Superior temporal gyrus (tissue), 1 donor: ENCODE results near the gene FAM53A.
"Not testable (repeated sequence)": the region's sequence is repeated elsewhere in the genome, so short reads cannot be mapped to it uniquely, and the experiment has no call there.

ENCODE experiments used
- DNase-seq: peaks from one replicate; pipeline ENCODE4 v3.0.0-alpha.2; 2016; ENCODE audit errors: extremely low spot score

The FAM53A gene

DNA sequence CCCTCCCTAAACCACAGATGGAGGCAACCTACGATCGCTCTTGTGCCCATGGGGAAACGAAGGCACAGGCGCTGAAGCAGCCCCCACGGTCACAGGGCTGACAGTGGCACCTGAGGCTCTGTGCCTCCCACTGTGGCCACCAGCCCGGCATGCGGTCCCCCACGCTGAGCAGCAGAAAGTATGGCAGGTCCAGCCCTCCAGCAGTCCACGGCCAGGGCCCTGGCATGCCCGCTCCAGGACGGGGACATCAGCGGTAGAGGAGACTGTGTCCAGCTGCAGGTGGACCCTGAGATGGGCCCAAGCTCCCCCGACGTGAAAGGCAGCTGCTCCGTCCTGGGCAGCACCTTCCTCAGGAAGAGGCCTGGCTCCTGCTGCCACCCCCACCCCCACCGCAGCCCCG, 61.2 kb downstream of the FAM53A start:
- no peak for DNase-seq

DNA sequence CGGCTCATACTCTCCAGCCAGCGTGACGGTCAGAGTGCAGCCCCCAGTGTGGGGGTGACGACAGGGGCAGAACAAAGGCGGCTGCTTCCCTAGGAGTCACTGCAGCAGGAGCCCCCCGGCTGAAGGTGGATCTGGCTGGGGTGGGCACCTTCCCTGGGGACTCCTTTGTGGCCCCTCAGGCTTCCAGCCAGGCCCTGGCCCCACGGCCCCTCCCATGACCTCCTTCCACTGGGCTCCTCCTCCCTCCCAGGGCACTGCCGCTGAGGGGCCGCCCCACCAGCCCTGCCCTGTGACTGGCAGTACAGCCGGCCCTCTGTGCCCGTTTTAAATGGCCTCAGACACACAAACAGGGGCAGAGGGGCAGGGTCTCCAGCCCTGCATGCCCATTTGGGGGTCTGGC, 61.9 kb downstream of the FAM53A start:
- no peak for DNase-seq

DNA sequence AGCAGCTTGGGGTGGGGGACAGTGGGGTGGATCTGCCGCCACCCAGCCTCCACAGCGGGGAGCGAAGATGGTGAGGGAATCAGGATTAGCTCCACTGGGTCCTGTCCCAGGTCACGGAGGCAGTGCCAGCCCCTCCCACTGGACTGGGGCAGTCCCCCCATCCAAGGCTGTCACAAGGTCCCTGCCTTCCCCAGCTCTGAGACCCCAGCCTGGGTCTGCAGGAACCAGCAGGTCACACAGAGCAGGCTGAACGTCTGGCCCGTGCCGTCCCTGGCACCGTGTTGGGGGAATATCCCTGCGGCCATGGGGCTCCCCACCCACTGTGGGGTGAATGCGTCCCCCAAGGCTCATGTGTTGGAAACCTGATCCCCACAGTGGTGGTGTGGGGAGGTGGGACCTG, 62.6 kb downstream of the FAM53A start:
- no peak for DNase-seq

DNA sequence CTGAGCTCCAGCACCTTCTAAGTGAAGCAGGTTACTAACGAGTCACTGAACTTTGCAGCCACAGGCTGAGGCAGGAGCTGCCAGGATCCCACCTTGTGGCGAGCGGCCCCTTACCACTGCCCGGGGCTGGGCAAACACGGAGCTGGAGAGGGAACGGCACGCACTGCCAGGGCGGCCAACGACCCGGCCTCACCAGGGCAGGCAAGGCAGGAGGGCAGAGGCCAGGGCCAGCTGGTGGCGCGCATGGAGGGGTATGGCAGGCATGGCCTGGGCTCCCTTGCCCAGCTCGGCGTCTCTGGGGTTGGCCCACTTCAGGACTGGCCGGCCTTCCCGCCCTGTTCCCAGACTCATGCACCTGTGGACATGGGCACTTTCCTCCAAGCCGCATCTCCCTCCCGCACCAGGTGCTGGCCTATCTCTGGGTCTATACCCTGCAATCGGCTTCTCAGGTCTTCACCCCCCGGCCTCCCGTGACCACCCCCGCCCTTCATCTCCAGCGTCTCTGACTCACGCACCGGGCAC, 64.9 kb downstream of the FAM53A start:
- no peak for DNase-seq

DNA sequence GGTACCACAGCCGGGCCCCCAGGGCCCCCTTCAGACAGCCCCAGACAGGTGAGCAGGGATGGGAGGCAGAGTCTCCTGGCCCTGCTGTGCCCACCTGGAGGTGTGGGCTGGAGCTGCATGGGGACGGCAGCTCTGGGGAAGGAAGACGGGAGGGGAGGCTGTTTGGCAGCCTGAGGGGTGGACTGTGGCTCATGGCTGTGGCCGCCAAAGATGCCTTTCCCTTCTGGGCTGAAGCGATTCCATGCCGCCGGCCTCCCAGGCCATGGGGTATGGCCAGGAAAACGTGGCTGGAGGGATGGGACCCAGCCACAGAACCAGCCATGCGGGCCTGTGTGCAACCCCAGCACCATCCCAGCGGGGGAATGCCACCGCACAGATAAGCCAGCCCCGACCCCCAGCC, 65.7 kb downstream of the FAM53A start:
- no peak for DNase-seq

DNA sequence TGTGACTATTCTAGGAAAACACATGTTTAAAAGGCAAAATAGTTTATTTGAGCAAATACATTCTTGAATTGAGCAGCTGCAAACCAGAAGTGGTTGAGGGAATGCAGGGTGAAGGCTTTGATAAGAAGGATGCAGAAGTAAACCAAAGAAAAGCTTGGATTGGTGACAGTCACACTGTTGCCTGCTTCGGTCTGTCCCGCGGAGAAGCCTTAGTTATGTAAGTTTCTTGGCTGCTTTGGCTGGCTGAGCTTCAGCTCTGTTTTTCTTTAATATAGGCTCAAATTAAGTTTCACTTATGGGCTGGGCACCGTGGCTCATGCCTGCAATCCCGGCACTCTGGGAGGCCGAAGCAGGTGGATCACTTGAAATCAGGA, 67.6 kb downstream of the FAM53A start:
- peak; percentile 28 for DNase-seq

DNA sequence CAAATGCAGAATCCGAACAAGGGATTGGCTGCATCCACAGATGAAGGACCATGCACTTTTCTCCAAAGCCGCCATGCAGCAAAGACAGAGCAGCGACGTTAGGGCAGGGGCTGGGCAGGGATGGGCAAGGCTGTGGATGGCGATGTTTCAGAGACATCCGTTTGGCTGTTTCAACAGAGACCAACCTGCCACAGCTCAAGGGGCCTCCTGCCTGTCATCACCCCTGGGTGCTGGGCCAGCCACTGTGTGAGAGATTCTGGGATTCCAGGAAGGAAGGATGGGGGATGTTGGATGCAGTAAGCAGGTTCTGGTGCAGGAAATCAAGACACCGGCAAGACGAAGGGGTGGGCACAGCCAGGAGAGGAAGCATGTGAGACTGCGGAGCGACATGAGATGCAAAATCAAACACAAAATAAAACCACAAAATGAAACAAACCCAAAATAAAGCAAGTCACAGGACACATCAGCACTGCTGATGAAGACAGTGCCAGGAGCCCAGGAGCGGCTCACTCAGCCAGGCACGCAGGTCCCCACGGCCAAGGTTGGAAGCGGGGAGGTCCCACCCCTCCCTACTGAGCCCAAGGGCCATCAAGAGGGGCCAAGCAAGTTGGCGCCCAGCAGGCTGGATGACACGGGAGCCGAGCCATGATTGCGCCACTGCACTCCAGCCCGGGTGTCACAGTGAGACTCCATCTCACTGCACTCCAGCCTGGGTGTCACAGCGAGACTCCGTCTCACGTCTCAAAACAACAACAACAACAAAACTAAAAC, 68.1 kb downstream of the FAM53A start:
- no peak for DNase-seq

DNA sequence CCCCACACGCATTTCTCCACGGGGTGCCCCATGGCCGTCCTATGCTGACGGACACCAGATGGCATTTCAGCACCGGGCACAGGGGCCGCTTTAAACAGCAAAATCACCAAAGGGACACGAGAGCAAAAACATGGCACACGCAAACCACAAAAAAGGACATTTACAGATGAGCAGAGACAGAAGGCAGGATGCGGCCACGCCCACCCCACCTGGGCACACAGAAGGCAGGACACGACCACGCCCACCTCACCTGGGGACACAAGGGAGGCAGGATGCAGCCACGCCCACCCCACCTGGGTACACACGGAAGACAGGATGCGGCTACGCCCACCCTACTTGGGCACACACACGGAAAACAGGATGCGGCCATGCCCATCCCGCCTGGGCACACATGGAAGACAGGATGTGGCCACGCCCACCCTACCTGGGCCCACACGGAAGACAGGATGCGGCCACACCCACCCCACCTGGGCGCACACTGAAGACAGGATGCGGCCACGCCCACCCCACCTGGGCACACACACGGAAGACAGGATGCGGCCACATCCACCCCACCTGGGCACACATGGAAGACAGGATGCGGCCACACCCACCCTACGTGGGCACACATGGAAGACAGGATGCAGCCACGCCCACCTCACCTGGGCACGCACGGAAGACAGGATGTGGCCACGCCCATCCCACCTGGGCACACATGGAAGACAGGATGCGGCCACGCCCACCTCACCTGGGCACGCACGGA, 69.1 kb downstream of the FAM53A start:
- no peak for DNase-seq

DNA sequence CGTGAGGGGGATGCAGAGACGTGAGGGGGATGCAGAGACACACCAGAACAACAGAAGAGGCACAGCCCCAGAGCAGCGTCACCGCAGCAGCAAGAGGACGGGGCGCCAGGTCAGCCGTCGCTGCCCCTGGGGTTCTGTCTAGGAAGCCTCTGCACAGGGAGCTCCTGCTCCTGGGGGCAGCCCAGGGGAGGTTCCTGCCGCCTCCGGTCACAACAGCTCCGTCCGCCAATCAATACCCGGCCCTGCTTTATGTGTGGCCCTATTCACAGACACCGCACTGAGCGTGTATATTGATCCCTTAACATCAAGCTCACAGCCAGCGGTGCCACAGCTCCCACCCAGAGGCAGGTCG, 69.6 kb downstream of the FAM53A start:
- no peak for DNase-seq

DNA sequence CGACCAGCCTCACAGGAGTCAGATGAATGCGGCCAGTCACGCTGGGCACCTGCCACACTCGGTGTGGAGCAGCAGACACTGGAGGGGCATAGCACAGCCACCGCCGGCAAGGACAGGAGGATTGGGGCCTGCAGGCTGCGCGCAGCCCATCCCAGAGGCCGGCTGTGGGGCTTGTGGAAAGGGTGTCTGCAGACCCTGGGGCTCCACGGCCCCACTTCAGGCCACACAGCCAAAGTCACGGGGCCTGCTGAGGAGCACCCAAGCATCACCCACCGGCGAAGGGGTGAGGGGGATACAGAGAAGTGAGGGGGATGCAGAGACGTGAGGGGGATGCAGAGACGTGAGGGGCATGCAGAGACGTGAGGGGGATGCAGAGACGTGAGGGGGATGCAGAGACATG, 70.1 kb downstream of the FAM53A start:
- DNase-seq, result no peak

DNA sequence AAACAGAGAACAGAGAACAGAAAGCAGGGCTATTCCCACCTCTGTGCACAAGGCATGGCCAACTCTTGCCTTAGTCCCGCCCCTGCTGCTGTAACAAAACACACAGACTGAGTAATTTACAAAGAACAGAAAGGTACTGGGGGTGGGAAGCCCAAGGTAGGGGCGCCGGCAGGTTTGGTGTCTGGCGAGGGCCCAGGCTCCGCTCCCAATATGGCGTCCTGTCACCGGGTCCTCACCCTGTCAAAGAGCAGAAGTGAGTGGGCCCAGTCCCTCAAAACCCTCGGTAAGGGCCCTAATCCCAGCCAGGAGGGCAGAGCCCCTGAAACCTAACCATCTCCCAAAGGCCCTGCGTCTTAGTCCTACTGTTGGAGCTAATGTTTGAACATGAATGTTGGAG, 71.0 kb downstream of the FAM53A start:
- no peak for DNase-seq

DNA sequence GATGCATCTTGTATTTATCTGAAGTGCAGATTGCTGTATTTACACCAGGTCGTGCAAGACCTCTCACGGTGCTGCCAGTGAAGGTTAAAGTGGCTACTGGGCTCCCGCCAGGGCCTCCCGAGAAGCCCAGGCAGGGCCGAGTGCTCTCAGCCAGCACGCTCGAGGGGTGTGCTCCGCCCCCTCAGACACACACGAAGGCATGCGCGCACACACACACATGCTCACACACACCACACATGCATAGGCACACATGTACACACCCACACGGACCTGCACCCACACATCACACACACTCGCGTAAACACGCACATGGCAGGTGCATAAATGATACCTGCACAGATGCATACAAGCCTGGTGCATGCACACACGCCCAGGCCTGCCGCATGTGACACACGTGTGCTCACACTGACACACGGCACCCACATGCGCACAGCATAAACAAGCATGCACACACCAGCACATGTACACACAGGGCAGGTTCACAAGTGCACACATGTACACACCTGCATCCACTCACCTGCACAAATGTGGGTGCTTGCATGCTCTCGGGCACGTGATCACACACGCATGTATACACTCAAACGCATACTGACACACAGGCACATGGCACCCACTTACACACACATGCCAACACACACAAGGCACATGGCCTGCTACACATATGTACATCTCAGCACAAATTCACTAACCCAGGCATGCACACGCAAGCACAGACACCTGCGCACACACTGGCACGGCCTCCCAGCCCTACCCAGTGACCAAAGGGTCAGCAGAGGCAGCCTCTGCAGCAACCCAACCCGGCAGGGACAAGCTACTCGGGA, 71.6 kb downstream of the FAM53A start:
- DNase-seq, result no peak

DNA sequence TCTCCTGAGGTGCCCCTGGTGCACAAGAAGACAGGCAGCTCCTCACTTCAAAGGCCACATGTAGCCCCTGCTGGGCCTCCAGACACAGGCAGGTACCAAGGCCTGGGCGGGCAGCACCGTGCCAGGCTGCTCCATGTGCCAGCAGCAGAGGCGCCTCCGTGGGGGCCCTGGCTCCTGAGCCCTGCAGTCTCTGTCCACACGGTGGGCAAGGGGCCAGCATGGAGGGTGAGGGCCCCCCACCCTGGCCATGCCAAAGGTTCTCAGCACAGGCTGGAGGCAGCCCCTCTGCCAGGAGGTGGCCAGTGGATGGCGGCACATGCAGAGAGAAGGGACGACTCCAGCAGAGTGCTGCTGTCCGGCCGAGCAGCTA, 72.6 kb downstream of the FAM53A start:
- no peak for DNase-seq

DNA sequence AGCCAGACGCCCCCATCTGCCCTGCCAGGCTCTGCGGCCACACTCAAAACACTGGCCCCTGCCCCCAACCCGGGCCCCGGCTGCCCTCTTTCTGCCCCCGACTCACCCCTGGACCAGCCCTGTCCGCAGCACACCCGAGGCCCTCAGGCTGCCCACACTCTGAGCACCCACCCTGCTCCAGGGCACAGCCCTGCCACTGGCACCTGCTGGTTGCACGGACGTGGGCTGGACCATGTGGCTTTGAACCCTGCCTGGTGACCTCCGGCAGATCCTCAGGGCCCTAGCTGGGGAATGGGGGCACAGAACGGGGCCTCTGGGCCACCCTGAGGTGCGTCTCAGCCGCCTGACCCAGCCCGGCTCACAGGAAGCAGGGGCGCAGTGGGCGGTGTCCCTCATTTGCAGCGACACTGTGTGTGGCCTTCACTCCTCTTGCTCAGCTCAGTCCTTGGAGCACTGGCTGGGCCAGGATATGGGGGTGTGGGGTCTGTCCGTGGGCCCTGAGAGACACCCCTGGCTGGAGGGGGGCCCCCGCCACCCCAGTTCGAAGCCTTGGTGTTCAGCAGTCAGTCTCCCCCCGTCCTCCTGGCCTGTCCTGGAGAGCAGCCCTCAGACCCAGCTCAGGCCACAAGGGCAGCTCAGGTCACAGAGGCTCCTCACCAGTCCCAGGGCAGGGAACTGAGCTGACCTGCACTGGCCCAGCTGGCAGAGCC, 73.2 kb downstream of the FAM53A start:
- DNase-seq, result no peak

DNA sequence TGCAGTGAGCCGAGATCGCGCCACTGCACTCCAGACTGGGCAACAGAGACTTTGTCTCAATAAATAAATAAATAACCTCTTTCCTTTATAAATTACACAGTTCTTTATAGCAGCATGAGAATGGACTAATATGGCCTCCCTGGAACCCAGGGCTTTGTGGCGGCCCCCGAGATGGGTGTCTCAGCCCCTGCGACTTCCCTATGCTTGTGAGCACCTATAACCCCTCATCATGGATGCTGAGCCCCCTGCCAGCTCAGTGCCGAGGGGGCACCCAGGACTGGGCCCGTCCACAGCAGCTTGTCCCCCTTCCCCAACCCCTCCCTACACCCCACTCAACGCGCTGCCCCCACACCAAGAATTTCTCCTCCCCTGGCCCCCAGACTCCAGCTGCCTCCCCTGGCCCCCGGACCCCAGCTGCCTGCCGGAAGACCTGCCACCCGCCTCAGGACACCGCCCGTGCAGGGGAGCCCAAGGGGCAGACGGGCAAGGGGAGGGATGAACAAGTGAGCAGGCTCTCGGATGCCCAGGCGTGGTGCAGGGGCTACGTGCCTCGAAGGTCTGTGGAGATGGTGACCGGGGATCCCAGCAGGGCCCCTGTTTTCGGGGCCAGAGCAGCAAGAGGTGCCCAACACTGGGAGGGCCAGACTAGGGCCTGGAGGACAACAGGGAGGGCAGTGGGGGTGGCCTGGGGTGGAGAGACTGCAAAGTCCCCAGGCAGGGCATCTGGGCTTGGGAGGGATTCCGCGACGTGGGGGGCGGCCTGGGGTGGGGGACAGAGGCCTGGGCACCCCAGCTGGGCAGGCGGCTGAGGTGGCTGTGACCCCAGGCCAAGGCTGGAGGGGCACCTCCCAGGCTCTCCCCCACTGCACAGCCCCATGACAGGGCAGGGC, 74.0 kb downstream of the FAM53A start:
- no peak for DNase-seq

DNA sequence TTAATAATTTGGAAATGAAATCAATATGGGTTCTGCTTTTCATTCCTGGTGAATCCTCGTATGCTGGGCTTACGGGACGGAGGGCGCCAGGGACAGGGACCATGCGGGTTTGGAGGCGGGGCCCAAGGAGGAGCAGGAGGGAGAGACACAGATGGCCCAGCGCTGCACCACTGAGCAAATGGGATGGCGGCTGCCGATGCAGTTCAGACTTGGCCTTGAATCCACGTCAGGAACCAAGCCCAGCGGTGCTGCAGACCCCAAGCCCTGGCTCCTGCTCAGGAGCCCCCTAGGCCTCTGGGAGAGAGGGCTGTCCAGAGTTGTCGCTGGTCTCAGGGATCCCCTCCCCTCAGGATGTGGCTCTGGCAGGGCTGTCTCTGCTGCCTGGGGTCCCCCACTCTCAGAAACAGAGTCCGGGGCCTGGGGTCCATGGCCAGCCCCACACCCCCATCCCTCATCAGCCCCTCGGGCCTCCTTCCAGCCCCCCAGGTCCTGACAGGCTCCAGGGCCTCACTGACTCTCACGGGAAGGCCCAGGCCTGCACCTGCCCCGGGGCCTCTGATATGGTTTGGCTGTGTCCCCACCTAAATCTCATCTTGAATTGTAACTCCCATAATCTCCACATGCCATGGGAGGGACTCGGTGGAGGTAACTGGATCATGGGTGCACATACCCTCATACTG, 75.2 kb downstream of the FAM53A start:
- DNase-seq, result no peak

DNA sequence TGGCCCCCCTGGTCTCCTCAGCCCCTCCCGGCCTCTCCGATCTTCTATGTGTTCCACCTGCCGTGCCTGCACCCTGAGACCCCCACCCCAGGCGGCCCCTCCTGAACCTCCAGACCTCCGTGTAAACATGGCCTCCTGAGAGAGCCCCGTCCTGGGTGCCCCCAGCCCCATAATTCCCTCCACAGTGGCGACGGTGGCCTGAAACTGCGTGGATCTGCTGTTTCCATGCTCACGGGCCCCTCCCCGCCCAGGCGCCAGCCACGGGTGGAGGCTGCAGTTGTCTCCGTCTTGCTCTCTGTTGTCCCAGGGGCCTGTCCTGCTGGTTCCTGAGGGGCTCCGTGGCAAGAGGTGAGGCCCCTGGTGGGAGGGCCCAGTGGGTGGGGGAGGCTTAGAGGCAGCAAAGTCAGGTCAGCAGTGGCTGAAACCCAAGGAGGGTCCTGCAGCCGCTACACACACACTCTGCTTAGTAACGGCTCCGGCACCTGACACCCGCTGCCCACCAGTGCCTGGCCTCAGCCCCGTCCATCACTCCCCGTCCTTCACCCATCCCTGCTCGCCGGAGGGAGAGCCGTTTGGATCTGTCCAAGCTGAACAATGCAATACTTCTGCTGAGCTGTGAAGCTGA, 75.8 kb downstream of the FAM53A start:
- DNase-seq, result no peak

DNA sequence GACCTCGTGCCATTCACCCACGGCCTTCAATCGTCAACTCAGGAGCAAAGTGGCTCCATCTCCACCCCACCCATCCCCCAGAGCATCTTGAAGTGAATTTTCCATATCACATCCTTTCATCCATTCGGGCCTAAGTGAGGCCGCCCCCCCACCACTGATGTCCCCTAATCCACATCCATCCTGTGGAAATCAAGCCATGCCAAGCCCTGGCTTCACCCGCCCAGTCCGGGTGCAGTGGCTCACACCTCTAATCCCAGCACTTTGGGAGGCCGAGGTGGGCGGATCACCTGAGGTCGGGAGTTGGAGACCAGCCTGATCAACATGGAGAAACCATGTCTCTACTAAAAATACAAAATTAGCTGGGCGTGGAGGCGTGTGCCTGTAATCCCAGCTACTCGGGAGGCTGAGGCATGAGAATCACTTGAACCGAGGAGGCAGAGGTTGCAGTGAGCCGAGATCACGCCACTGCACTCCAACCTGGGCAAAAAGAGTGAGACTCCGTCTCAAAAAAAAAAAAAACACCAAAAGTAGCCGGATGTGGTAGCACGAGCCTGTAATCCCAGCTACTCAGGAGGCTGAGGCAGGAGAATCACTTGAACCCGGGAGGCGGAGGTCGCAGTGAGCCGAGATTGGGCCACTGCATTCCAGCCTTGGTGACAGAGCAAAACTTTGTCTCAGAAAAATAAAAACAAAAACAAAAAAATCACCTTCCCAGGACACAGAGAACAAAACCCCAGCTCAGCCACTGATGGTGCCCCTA, 76.5 kb downstream of the FAM53A start:
- not testable (repeated sequence) for DNase-seq

DNA sequence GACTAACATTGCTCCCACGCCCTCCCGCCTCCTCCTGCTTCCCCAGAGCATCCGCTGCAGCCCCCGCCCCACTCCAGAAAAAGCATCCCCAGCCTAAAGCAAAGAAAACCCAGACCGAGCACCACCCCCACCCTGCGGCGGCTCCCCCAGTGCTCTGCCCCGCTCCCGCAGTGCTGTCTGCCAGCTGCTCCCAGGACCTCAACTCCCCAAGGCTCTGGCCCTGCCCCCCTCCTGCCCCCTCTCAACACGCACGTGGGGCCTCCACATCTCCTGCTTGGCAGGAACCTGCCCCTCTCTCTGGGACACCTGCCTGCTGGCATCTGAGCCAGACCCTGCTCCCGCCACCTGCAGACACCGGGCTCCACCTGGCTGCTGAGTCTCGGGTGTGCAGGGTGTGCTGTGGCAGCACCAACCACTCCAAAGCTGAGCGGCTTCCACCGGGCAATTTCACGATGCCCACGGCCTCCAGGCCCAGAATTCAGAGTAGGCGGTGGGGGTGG, 79.4 kb downstream of the FAM53A start:
- no peak for DNase-seq
